Activated CD4-positive, alpha-beta T cell treated with anti-CD3 and anti-CD28 coated beads for 24 hours (primary cell): Measurements from ENCODE around the gene BRD2.

ENCODE experiments used
- DNase-seq, 2 donors: peaks; one replicate each; pipeline ENCODE4 v3.0.0-alpha.2; 2020; ENCODE audit warnings: low read depth in 2 of 2

BRD2 gene

GRCh38 chr6:32993363-32993973 lies 25.1 kb downstream of the BRD2 start:
- no peak for DNase-seq

- DNase-seq: no peak
Observed at GRCh38 chr6:32995448-32995847, 27.1 kb downstream of the BRD2 start.

GRCh38 chr6:33000055-33000454 lies 31.7 kb downstream of the BRD2 start:
- no peak for DNase-seq

- no peak for DNase-seq
Observed at GRCh38 chr6:33001685-33002084, 33.3 kb downstream of the BRD2 start.

- no peak for DNase-seq
Observed at GRCh38 chr6:33004940-33005339, 36.5 kb downstream of the BRD2 start.

- no peak for DNase-seq
Observed at GRCh38 chr6:33007831-33008400, 39.5 kb downstream of the BRD2 start.

GRCh38 chr6:33008944-33009861 lies 40.8 kb downstream of the BRD2 start, which contains the start of gene HLA-DOA:
TSS of gene HLA-DOA (minus strand) at chr6:33009591.
- DNase-seq: no peak

- no peak for DNase-seq
Observed at GRCh38 chr6:33010356-33010755, 42.0 kb downstream of the BRD2 start.

- no peak for DNase-seq
Observed at GRCh38 chr6:33013608-33014007, 45.2 kb downstream of the BRD2 start.

GRCh38 chr6:33014841-33015634 lies 46.6 kb downstream of the BRD2 start:
- peak in 1 of 2 donors; percentile 50 for DNase-seq

GRCh38 chr6:33015798-33016197 lies 47.4 kb downstream of the BRD2 start:
- no peak for DNase-seq

GRCh38 chr6:33017018-33017417 lies 48.6 kb downstream of the BRD2 start:
- DNase-seq: no peak

- no peak for DNase-seq
Observed at GRCh38 chr6:33017694-33018353, 49.4 kb downstream of the BRD2 start.

- no peak for DNase-seq
Observed at GRCh38 chr6:33018418-33018817, 50.0 kb downstream of the BRD2 start.

- DNase-seq: no peak
Observed at GRCh38 chr6:33018904-33019303, 50.5 kb downstream of the BRD2 start.

- no peak for DNase-seq
Observed at GRCh38 chr6:33019372-33019771, 51.0 kb downstream of the BRD2 start.

GRCh38 chr6:33021917-33022316 lies 53.5 kb downstream of the BRD2 start:
- no peak for DNase-seq

- no peak for DNase-seq
Observed at GRCh38 chr6:33023536-33023935, 55.1 kb downstream of the BRD2 start.

- no peak for DNase-seq
Observed at GRCh38 chr6:33024521-33024920, 56.1 kb downstream of the BRD2 start.

GRCh38 chr6:33028220-33028849 lies 59.9 kb downstream of the BRD2 start:
- no peak for DNase-seq
